COLO668 (cell line): Measurements from ENCODE around the gene HMGXB3.
"Not testable (repeated sequence)": the region's sequence is repeated elsewhere in the genome, so short reads cannot be mapped to it uniquely, and the experiment has no call there.

Experiments
- DNase-seq: peaks from one replicate; lab custom pipeline; 2025; ENCODE audit not compliant: unreplicated experiment; lab: John Stamatoyannopoulos, UW

HMGXB3 gene

GRCh38 chr5:150021491-150022157 lies 21.1 kb downstream of the HMGXB3 start:
- no peak for DNase-seq

GRCh38 chr5:150022158-150022531 lies 21.6 kb downstream of the HMGXB3 start:
- no peak for DNase-seq

- no peak for DNase-seq
These were observed 22.1 kb downstream of the HMGXB3 start for GRCh38 chr5:150022681-150023080.

GRCh38 chr5:150023136-150023535 lies 22.6 kb downstream of the HMGXB3 start:
- DNase-seq: no peak

- DNase-seq: no peak
These were observed 23.9 kb downstream of the HMGXB3 start for GRCh38 chr5:150024346-150024984.

- DNase-seq: no peak
These were observed 26.2 kb downstream of the HMGXB3 start for GRCh38 chr5:150026682-150027172.

- not testable (repeated sequence) for DNase-seq
These were observed 27.5 kb downstream of the HMGXB3 start for GRCh38 chr5:150028047-150028446.

- no peak for DNase-seq
These were observed 32.8 kb downstream of the HMGXB3 start for GRCh38 chr5:150033334-150033733.

- no peak for DNase-seq
These were observed 34.1 kb downstream of the HMGXB3 start for GRCh38 chr5:150034662-150035061.

- no peak for DNase-seq
These were observed 34.8 kb downstream of the HMGXB3 start for GRCh38 chr5:150035139-150035895.

- no peak for DNase-seq
These were observed 36.0 kb downstream of the HMGXB3 start for GRCh38 chr5:150036513-150036912.

GRCh38 chr5:150038547-150038946 lies 38.0 kb downstream of the HMGXB3 start:
- no peak for DNase-seq

GRCh38 chr5:150042459-150042858 lies 41.9 kb downstream of the HMGXB3 start:
- DNase-seq: no peak

GRCh38 chr5:150043657-150044328 lies 43.3 kb downstream of the HMGXB3 start:
- DNase-seq: no peak

GRCh38 chr5:150044329-150044681 lies 43.8 kb downstream of the HMGXB3 start:
- no peak for DNase-seq

GRCh38 chr5:150044712-150045111 lies 44.2 kb downstream of the HMGXB3 start:
- DNase-seq: no peak

- DNase-seq: no peak
These were observed 45.0 kb downstream of the HMGXB3 start for GRCh38 chr5:150045549-150045948.

GRCh38 chr5:150046031-150046430 lies 45.5 kb downstream of the HMGXB3 start:
- DNase-seq: no peak

- not testable (repeated sequence) for DNase-seq
These were observed 49.8 kb downstream of the HMGXB3 start for GRCh38 chr5:150050172-150050811.

- DNase-seq: no peak
These were observed 51.2 kb downstream of the HMGXB3 start for GRCh38 chr5:150051657-150052195.
